ENCODE results near the gene ASNSD1.

DNA sequence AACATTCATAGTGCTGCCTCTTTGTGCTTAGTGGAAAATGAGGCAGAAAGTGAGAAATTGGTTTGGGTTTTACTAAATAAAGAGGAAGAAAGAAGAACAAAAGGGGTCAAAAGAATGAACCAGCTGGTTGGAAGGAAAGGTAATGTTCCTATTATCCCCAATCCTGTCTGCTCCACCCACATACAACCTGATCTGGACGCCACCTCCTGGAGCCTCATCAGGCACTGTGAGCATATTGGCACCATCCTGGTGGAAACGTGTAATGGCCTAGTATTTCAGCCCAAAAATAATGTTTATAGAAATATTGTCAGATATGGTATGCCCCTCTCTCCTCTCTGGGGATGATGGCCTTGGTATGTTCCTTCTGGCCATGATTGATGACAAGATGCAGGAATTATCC is 35.6 kb upstream of the ASNSD1 start:
- TF ChIP-seq, protein P1, sequence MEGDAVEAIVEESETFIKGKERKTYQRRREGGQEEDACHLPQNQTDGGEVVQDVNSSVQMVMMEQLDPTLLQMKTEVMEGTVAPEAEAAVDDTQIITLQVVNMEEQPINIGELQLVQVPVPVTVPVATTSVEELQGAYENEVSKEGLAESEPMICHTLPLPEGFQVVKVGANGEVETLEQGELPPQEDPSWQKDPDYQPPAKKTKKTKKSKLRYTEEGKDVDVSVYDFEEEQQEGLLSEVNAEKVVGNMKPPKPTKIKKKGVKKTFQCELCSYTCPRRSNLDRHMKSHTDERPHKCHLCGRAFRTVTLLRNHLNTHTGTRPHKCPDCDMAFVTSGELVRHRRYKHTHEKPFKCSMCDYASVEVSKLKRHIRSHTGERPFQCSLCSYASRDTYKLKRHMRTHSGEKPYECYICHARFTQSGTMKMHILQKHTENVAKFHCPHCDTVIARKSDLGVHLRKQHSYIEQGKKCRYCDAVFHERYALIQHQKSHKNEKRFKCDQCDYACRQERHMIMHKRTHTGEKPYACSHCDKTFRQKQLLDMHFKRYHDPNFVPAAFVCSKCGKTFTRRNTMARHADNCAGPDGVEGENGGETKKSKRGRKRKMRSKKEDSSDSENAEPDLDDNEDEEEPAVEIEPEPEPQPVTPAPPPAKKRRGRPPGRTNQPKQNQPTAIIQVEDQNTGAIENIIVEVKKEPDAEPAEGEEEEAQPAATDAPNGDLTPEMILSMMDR (IDR thresholded peaks at IDR 0.05 in 4 of 5, conservative IDR thresholded peaks at IDR 0.05 in 1 of 5) = no peak
- TF ChIP-seq POLR2A (IDR thresholded peaks at IDR 0.05) = no peak
